ENCODE results near the gene HSPBAP1. TPM values are rescaled to one million over a fixed set of nuclear protein-coding genes. Genes with fewer than 3 reads are reported as not detected.

HSPBAP1 gene
- total RNA-seq, 4 donors from 2014 or later: 7.8 to 21.3 (median 13.3) TPM

GRCh38 chr3:122786066-122786465 lies 7.6 kb downstream of the HSPBAP1 start:
- TF ChIP-seq, protein P1, sequence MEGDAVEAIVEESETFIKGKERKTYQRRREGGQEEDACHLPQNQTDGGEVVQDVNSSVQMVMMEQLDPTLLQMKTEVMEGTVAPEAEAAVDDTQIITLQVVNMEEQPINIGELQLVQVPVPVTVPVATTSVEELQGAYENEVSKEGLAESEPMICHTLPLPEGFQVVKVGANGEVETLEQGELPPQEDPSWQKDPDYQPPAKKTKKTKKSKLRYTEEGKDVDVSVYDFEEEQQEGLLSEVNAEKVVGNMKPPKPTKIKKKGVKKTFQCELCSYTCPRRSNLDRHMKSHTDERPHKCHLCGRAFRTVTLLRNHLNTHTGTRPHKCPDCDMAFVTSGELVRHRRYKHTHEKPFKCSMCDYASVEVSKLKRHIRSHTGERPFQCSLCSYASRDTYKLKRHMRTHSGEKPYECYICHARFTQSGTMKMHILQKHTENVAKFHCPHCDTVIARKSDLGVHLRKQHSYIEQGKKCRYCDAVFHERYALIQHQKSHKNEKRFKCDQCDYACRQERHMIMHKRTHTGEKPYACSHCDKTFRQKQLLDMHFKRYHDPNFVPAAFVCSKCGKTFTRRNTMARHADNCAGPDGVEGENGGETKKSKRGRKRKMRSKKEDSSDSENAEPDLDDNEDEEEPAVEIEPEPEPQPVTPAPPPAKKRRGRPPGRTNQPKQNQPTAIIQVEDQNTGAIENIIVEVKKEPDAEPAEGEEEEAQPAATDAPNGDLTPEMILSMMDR (IDR thresholded peaks at IDR 0.05): no peak
- no peak for DNase-seq (ENCODE audit: low spot score)
- ATAC-seq (ENCODE audit: low FRiP score): peak; percentile 61

DNA sequence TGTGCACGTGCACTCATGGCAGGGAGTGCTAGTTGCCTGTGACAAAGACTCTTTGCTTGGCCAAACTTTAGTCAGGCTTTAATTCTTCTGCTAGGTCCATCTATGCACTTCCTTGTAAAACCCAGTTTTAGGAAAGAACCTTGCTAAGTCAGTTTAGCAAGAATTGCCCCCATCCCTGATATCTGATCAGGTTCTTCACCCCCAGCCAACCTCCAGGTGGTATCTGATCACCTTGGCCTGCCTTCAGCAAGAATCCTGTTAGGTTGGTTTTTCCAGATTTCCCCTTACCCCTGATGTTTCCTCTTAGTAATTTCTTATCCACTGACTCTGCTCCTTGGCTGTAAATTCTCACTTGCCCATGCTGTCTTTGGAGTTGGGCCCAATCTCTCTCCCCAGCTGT lies 8.4 kb downstream of the HSPBAP1 start:
- DNase-seq (ENCODE audit: low spot score) (no peak), ATAC-seq (ENCODE audit: low FRiP score) (no peak)
- TF ChIP-seq, protein P1 (IDR thresholded peaks at IDR 0.05): no peak

- ATAC-seq (ENCODE audit: low FRiP score): peak; percentile 98
Measured at GRCh38 chr3:122784436-122784835, 9.2 kb downstream of the HSPBAP1 start.

GRCh38 chr3:122782804-122783203 lies 10.8 kb downstream of the HSPBAP1 start:
- ATAC-seq (ENCODE audit: low FRiP score) (no peak), DNase-seq (ENCODE audit: low spot score) (no peak)
- TF ChIP-seq, protein P1 (IDR thresholded peaks at IDR 0.05): no peak

More at GRCh38 chr3:122784436-122784835, 9.2 kb downstream of the HSPBAP1 start:
- TF ChIP-seq, protein P1 (IDR thresholded peaks at IDR 0.05): no peak
- no peak for DNase-seq (ENCODE audit: low spot score)

DNA sequence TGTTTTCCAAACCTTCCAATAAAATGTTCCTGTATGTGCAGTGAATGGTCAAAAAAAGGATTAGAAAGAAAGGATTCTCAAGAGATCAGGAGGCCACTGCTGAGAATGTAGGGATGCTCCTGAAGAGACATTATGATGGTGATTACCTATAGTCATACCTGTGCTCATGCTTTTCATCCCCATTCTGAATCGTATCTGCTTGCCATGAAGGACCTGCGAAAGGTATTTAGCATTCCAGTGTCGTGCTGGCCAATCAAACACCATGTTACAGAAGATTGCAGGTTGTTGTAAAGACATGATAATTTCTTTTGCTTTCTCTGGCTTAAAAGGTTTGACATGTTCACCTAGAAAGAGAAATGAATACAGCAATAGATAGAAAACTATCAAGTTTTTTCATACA lies 16.1 kb downstream of the HSPBAP1 start:
- ATAC-seq (ENCODE audit: low FRiP score): no peak
- TF ChIP-seq, protein P1 (IDR thresholded peaks at IDR 0.05): no peak
- no peak for DNase-seq (ENCODE audit: low spot score)

DNA sequence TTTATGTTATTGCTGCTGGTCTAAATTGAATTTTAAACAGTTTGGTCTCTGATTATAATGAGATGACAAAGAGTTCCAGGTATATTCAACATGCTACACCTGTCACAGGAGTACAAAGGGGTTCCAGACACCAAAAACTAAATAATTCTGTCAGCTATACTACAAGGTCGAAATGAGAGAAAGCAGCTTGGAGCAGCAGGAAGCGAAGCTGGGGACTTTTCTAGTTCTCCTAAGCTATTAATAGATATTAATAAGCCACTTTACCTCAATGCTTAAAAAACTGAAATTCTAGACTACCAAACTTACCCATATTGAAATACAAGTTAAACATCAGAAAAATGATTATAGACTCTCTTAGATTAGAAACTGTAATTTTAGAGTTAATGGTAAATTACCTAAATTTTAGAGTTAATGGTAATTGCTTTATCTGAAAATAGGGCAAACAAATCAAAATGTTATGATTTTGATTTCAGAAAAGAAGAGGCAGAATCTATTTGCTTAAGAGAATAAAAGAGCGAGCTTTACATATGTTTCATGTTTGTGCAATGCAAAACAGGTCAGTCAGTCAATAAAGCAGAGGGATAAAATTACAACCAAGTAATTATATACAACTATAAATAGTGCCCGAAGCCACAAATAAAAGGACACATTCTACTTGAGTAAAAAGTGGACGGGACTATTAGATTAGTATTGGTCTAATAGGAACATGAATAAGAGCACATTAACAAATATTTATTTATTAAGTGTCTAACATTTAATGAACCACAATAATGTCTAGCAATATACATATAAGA lies 16.8 kb downstream of the HSPBAP1 start:
- DNase-seq (ENCODE audit: low spot score): no peak
- ATAC-seq (ENCODE audit: low FRiP score): no peak
- TF ChIP-seq, protein P1 (IDR thresholded peaks at IDR 0.05): no peak

DNA sequence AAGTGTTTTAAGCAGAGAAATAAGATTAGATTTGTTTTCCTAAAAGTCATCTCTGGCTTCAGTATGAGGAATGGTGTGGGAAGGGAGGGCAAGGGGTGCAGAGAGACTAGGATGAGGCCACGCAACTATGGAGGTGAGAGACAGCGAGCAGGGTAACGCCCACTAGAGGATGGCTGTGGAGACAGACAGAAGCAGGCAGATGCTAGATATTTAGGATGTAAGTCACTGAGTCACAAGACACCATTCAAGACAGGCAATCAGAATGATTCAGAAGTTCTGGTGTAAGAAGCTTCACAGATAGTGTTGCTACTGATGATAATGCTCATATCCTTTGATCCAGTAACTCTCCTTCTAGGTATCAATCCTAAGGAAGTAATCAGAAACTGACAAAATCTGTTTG lies 19.1 kb downstream of the HSPBAP1 start:
- DNase-seq (ENCODE audit: low spot score) (no peak), ATAC-seq (ENCODE audit: low FRiP score) (no peak)
- TF ChIP-seq, protein P1 (IDR thresholded peaks at IDR 0.05): no peak
